Measurements from ENCODE around the gene MAP2. TPM values are rescaled to one million over a fixed set of nuclear protein-coding genes. Genes with fewer than 3 reads are reported as not detected.
A peak's percentile ranks its signal among the peaks of the same experiment; 100 is the strongest.

The MAP2 gene
- total and polyA plus RNA-seq, 4 donors: 215 to 669 (median 469) TPM

GRCh38 chr2:209741953-209742352, 318.1 kb downstream of the MAP2 start:
- no peaks in the 10 kb centered on the region for H3K27me3 ChIP-seq (ENCODE audit: control insufficient read depth, insufficient read depth, low read length)
- no peaks in the 10 kb centered on the region for H3K36me3 ChIP-seq (ENCODE audit: control insufficient read depth, insufficient read depth, low read length)
- H3K27ac ChIP-seq (ENCODE audit: low read depth, low read length): no peak overlapping the region
- H3K9me3 ChIP-seq (ENCODE audit: control insufficient read depth, insufficient read depth, low read length): no peaks in the 10 kb centered on the region
- no peak for DNase-seq (ENCODE audit: low read depth in 4 of 6, low spot score in 6 of 6)
- no peaks in the 10 kb centered on the region for H3K4me1 ChIP-seq (ENCODE audit: control insufficient read depth, insufficient read depth, low read length)
- WGBS (ENCODE audit: insufficient coverage): no CpG with 5 or more reads among the region's 1 CpG
- no peak overlapping the region for H3K4me3 ChIP-seq (ENCODE audit: low read depth, low read length)

DNA sequence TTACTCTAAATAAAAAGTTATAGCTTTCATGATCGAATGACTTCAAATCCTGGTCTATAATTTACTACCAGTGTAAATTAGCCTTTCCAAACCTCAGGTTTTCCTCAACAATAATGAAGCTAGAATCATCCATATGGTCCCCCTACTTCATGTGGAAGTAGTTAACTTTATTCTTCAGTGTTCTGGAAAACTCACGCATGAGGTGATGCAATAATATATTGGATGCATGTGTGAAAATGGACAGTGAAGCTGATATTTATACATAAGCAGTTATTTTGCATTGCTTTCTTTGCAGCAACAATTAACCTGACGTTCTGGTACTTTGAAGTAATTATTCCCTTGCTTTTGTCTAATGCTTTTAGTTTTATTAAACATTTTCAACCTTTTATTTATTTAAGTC, 329.2 kb downstream of the MAP2 start:
- H3K4me3 ChIP-seq (ENCODE audit: low read depth, low read length): no peak overlapping the region
- no peaks in the 10 kb centered on the region for H3K9me3 ChIP-seq (ENCODE audit: control insufficient read depth, insufficient read depth, low read length)
- no peaks in the 10 kb centered on the region for H3K4me1 ChIP-seq (ENCODE audit: control insufficient read depth, insufficient read depth, low read length)
- H3K27ac ChIP-seq (ENCODE audit: low read depth, low read length): no peak overlapping the region
- DNase-seq (ENCODE audit: low read depth in 4 of 6, low spot score in 6 of 6): no peak
- no peaks in the 10 kb centered on the region for H3K27me3 ChIP-seq (ENCODE audit: control insufficient read depth, insufficient read depth, low read length)
- no CpG with 5 or more reads among the region's 3 CpGs for WGBS (ENCODE audit: insufficient coverage)
- H3K36me3 ChIP-seq (ENCODE audit: control insufficient read depth, insufficient read depth, low read length): no peaks in the 10 kb centered on the region

DNA sequence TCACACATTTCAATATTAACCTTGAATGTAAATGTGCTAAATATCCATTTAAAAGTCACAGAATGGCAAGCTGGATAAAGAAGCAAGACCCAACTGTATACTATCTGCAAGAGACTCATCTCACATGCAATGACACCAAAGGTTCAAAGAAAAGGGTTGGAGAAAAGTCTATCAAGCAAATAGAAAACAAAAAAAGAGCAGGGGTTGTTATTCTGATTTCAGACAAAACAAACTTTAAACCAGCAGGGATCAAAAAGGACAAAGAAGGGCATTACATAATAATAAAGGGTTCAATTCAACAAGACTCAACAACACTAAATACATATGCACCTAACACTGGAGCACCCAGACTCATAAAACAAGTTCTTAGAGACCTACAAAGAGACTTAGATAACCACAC, 333.3 kb downstream of the MAP2 start:
- no peak for DNase-seq (ENCODE audit: low read depth in 4 of 6, low spot score in 6 of 6)
- H3K27ac ChIP-seq (ENCODE audit: low read depth, low read length): no peak overlapping the region

DNA sequence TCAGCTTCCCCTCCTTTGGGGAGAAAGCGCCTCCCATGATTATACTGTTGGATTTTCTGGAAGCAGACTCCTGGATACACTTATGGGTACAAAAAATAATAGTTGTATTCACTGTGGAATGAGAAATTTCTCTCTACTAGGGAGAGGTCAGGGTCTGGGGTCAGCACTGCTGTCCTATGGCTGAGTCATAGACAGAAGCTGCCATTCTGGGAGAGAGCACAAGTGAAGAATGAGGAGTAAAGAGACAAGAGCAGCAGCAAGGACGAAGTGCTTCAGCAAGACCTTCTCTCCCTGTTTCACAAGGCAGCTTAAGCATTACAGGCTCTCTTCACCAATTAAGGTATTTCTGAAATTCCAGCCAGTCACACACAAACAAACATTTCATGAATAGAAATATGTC, 337.7 kb downstream of the MAP2 start:
- Histone ChIP-seq H3K27me3 (ENCODE audit: control insufficient read depth, insufficient read depth, low read length) (no peaks in the 10 kb centered on the region), H3K9me3 (ENCODE audit: control insufficient read depth, insufficient read depth, low read length) (peaks cover 3% of the 10 kb centered on the region), H3K4me1 (ENCODE audit: control insufficient read depth, insufficient read depth, low read length) (no peaks in the 10 kb centered on the region), H3K4me3 (ENCODE audit: low read depth, low read length) (no peak overlapping the region), H3K27ac (ENCODE audit: low read depth, low read length) (no peak overlapping the region), H3K36me3 (ENCODE audit: control insufficient read depth, insufficient read depth, low read length) (no peaks in the 10 kb centered on the region)
- whole genome bisulfite sequencing (ENCODE audit: insufficient coverage): no CpG with 5 or more reads among the region's 2 CpGs
- no peak for DNase-seq (ENCODE audit: low read depth in 4 of 6, low spot score in 6 of 6)

More for the DNA sequence above, 333.3 kb downstream of the MAP2 start:
- Histone ChIP-seq H3K36me3 (ENCODE audit: control insufficient read depth, insufficient read depth, low read length) (no peaks in the 10 kb centered on the region), H3K9me3 (ENCODE audit: control insufficient read depth, insufficient read depth, low read length) (peaks cover 3% of the 10 kb centered on the region), H3K27me3 (ENCODE audit: control insufficient read depth, insufficient read depth, low read length) (no peaks in the 10 kb centered on the region), H3K4me3 (ENCODE audit: low read depth, low read length) (no peak overlapping the region), H3K4me1 (ENCODE audit: control insufficient read depth, insufficient read depth, low read length) (no peaks in the 10 kb centered on the region)

DNA sequence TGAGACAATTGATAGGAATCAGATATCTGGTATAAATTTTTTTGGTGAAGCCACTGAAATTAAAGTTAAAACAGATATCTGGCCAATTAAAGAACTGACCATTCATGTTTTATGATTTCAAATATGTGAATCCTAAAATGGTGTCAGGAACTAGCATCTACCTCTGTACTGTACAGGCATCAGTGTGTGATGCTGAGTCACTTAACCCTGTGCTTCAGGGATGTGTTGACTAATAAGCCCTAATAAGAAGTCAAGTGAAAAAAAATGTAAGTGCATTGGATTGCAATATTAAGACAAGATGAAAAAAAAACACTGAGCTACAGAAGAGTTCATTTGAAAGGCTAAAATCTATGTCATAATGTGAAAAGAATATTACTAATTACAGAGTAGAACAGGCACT, 338.7 kb downstream of the MAP2 start:
- no peak overlapping the region for H3K4me3 ChIP-seq (ENCODE audit: low read depth, low read length)
- no peaks in the 10 kb centered on the region for H3K27me3 ChIP-seq (ENCODE audit: control insufficient read depth, insufficient read depth, low read length)
- no peak for DNase-seq (ENCODE audit: low read depth in 4 of 6, low spot score in 6 of 6)
- no peaks in the 10 kb centered on the region for H3K4me1 ChIP-seq (ENCODE audit: control insufficient read depth, insufficient read depth, low read length)
- H3K27ac ChIP-seq (ENCODE audit: low read depth, low read length): no peak overlapping the region
- no peaks in the 10 kb centered on the region for H3K36me3 ChIP-seq (ENCODE audit: control insufficient read depth, insufficient read depth, low read length)
- peaks cover 3% of the 10 kb centered on the region for H3K9me3 ChIP-seq (ENCODE audit: control insufficient read depth, insufficient read depth, low read length)

DNA sequence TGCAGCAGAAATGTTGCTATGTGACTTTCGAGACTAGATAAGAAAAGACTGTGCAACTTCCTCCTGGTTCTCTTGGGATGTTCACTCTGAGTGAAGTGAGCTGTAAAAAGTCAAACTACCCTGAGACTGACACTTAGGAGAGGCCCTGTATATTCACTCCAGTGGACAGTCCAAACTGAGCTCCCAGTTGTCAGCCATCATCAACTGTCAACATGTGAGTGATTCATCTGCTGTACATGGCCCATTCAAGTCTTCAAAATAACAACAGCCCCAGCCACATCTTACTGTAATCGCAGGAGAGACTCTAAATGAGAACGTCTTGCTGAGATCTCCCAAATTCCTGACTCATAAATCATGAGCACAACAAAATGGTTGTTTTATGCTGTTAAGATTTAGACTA, 339.3 kb downstream of the MAP2 start:
- WGBS (ENCODE audit: insufficient coverage): 83% methylated on average over 1 of the region's 3 CpGs
- Histone ChIP-seq H3K36me3 (ENCODE audit: control insufficient read depth, insufficient read depth, low read length) (no peaks in the 10 kb centered on the region), H3K4me1 (ENCODE audit: control insufficient read depth, insufficient read depth, low read length) (no peaks in the 10 kb centered on the region), H3K27me3 (ENCODE audit: control insufficient read depth, insufficient read depth, low read length) (no peaks in the 10 kb centered on the region), H3K4me3 (ENCODE audit: low read depth, low read length) (no peak overlapping the region), H3K27ac (ENCODE audit: low read depth, low read length) (no peak overlapping the region), H3K9me3 (ENCODE audit: control insufficient read depth, insufficient read depth, low read length) (peaks cover 3% of the 10 kb centered on the region)
- no peak for DNase-seq (ENCODE audit: low read depth in 4 of 6, low spot score in 6 of 6)

- no peak for DNase-seq (ENCODE audit: low read depth in 4 of 6, low spot score in 6 of 6)
- Histone ChIP-seq H3K36me3 (ENCODE audit: control insufficient read depth, insufficient read depth, low read length) (no peaks in the 10 kb centered on the region), H3K27me3 (ENCODE audit: control insufficient read depth, insufficient read depth, low read length) (no peaks in the 10 kb centered on the region), H3K4me1 (ENCODE audit: control insufficient read depth, insufficient read depth, low read length) (no peaks in the 10 kb centered on the region), H3K4me3 (ENCODE audit: low read depth, low read length) (no peak overlapping the region), H3K27ac (ENCODE audit: low read depth, low read length) (no peak overlapping the region), H3K9me3 (ENCODE audit: control insufficient read depth, insufficient read depth, low read length) (no peaks in the 10 kb centered on the region)
- WGBS (ENCODE audit: insufficient coverage): 100% methylated on average over 1 of the region's 1 CpG
Measured at GRCh38 chr2:209766613-209767012, 342.8 kb downstream of the MAP2 start.

DNA sequence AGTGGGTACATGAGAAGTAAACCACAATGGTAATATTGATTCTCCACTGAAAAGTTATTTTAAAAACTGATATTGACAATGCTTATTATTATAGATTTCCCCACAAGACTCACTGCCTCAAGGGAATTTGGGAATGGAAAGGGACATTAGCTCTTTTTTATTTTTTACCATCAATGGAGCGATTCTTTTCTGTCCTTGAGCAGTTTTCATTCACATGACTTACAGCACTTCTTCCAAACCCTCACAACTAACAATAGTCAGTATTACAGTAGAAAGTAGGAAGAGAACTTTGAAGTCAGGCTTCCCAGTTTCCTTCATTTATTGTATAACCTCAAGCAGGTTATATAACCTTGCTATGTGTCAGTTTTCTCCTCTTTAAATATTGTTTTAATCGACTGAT, 343.5 kb downstream of the MAP2 start:
- Histone ChIP-seq H3K9me3 (ENCODE audit: control insufficient read depth, insufficient read depth, low read length) (no peaks in the 10 kb centered on the region), H3K36me3 (ENCODE audit: control insufficient read depth, insufficient read depth, low read length) (no peaks in the 10 kb centered on the region), H3K4me1 (ENCODE audit: control insufficient read depth, insufficient read depth, low read length) (no peaks in the 10 kb centered on the region), H3K4me3 (ENCODE audit: low read depth, low read length) (no peak overlapping the region), H3K27ac (ENCODE audit: low read depth, low read length) (no peak overlapping the region), H3K27me3 (ENCODE audit: control insufficient read depth, insufficient read depth, low read length) (no peaks in the 10 kb centered on the region)
- no CpG with 5 or more reads among the region's 2 CpGs for WGBS (ENCODE audit: insufficient coverage)
- no peak for DNase-seq (ENCODE audit: low read depth in 4 of 6, low spot score in 6 of 6)

GRCh38 chr2:209768557-209768956, 344.7 kb downstream of the MAP2 start:
- no peak for DNase-seq (ENCODE audit: low read depth in 4 of 6, low spot score in 6 of 6)
- Histone ChIP-seq H3K27me3 (ENCODE audit: control insufficient read depth, insufficient read depth, low read length) (no peaks in the 10 kb centered on the region), H3K9me3 (ENCODE audit: control insufficient read depth, insufficient read depth, low read length) (no peaks in the 10 kb centered on the region), H3K4me3 (ENCODE audit: low read depth, low read length) (no peak overlapping the region), H3K27ac (ENCODE audit: low read depth, low read length) (no peak overlapping the region), H3K4me1 (ENCODE audit: control insufficient read depth, insufficient read depth, low read length) (no peaks in the 10 kb centered on the region), H3K36me3 (ENCODE audit: control insufficient read depth, insufficient read depth, low read length) (no peaks in the 10 kb centered on the region)

- no peaks in the 10 kb centered on the region for H3K9me3 ChIP-seq (ENCODE audit: control insufficient read depth, insufficient read depth, low read length)
- H3K27me3 ChIP-seq (ENCODE audit: control insufficient read depth, insufficient read depth, low read length): no peaks in the 10 kb centered on the region
- peak within 1 kb of the TSS; percentile 81 for H3K27ac ChIP-seq (ENCODE audit: low read depth, low read length)
- no peaks in the 10 kb centered on the region for H3K4me1 ChIP-seq (ENCODE audit: control insufficient read depth, insufficient read depth, low read length)
- DNase-seq (ENCODE audit: low read depth in 4 of 6, low spot score in 6 of 6): peak in 5 of 6 donors; percentile 64 to 93 (median 79)
- H3K36me3 ChIP-seq (ENCODE audit: control insufficient read depth, insufficient read depth, low read length): peaks cover 3% of the 10 kb centered on the region
- peak within 1 kb of the TSS; percentile 67 for H3K4me3 ChIP-seq (ENCODE audit: low read depth, low read length)
- under 1% methylated on average over 45 of the region's 73 CpGs for WGBS (ENCODE audit: insufficient coverage)
Measured at GRCh38 chr2:209771474-209772289, 347.8 kb downstream of the MAP2 start, which contains the start of gene UNC80. TSS of gene UNC80 (plus strand) at chr2:209771832. CDS start at chr2:209772073, 241 bp downstream.
